Measurements from ENCODE around the gene RPAP3.
"Not testable (repeated sequence)": the region's sequence is repeated elsewhere in the genome, so short reads cannot be mapped to it uniquely, and the experiment has no call there.

The RPAP3 gene

GRCh38 chr12:47686645-47687240 is 19.1 kb downstream of the RPAP3 start:
- DNase-seq (ENCODE audit: extremely low read depth in 1 of 2, low read depth in 1 of 2) = no peak

- no peak for DNase-seq (ENCODE audit: extremely low read depth in 1 of 2, low read depth in 1 of 2)
Measured at GRCh38 chr12:47679785-47680184, 26.0 kb downstream of the RPAP3 start.

- DNase-seq (ENCODE audit: extremely low read depth in 1 of 2, low read depth in 1 of 2) = no peak
Measured at GRCh38 chr12:47672068-47672467, 33.8 kb downstream of the RPAP3 start.

- not testable (repeated sequence) for DNase-seq (ENCODE audit: extremely low read depth in 1 of 2, low read depth in 1 of 2)
Measured at GRCh38 chr12:47667935-47668334, 37.9 kb downstream of the RPAP3 start.

GRCh38 chr12:47652521-47653234 is 53.2 kb downstream of the RPAP3 start:
- DNase-seq (ENCODE audit: extremely low read depth in 1 of 2, low read depth in 1 of 2) = no peak

- no peak for DNase-seq (ENCODE audit: extremely low read depth in 1 of 2, low read depth in 1 of 2)
Measured at GRCh38 chr12:47651368-47652254, 54.2 kb downstream of the RPAP3 start.

- no peak for DNase-seq (ENCODE audit: extremely low read depth in 1 of 2, low read depth in 1 of 2)
Measured at GRCh38 chr12:47650469-47650868, 55.4 kb downstream of the RPAP3 start.

GRCh38 chr12:47649381-47649780 is 56.4 kb downstream of the RPAP3 start:
- no peak for DNase-seq (ENCODE audit: extremely low read depth in 1 of 2, low read depth in 1 of 2)

GRCh38 chr12:47648056-47648579 is 57.7 kb downstream of the RPAP3 start:
- no peak for DNase-seq (ENCODE audit: extremely low read depth in 1 of 2, low read depth in 1 of 2)

GRCh38 chr12:47642310-47642709 is 63.5 kb downstream of the RPAP3 start:
- not testable (repeated sequence) for DNase-seq (ENCODE audit: extremely low read depth in 1 of 2, low read depth in 1 of 2)

GRCh38 chr12:47636908-47637780 is 68.7 kb downstream of the RPAP3 start:
- peak in 1 of 2 donors; percentile 27 for DNase-seq (ENCODE audit: extremely low read depth in 1 of 2, low read depth in 1 of 2)

GRCh38 chr12:47635770-47636169 is 70.1 kb downstream of the RPAP3 start:
- DNase-seq (ENCODE audit: extremely low read depth in 1 of 2, low read depth in 1 of 2) = not testable (repeated sequence)

- DNase-seq (ENCODE audit: extremely low read depth in 1 of 2, low read depth in 1 of 2) = no peak
Measured at GRCh38 chr12:47634127-47634526, 71.7 kb downstream of the RPAP3 start.

- no peak for DNase-seq (ENCODE audit: extremely low read depth in 1 of 2, low read depth in 1 of 2)
Measured at GRCh38 chr12:47621960-47622359, 83.9 kb downstream of the RPAP3 start.

GRCh38 chr12:47617476-47617875 is 88.4 kb downstream of the RPAP3 start:
- DNase-seq (ENCODE audit: extremely low read depth in 1 of 2, low read depth in 1 of 2) = no peak

GRCh38 chr12:47616440-47616839 is 89.4 kb downstream of the RPAP3 start:
- DNase-seq (ENCODE audit: extremely low read depth in 1 of 2, low read depth in 1 of 2) = no peak

- DNase-seq (ENCODE audit: extremely low read depth in 1 of 2, low read depth in 1 of 2) = no peak
Measured at GRCh38 chr12:47615711-47616110, 90.1 kb downstream of the RPAP3 start.

GRCh38 chr12:47614521-47614920 is 91.3 kb downstream of the RPAP3 start:
- no peak for DNase-seq (ENCODE audit: extremely low read depth in 1 of 2, low read depth in 1 of 2)

- no peak for DNase-seq (ENCODE audit: extremely low read depth in 1 of 2, low read depth in 1 of 2)
Measured at GRCh38 chr12:47612953-47613352, 92.9 kb downstream of the RPAP3 start.

GRCh38 chr12:47611906-47612305 is 93.9 kb downstream of the RPAP3 start:
- no peak for DNase-seq (ENCODE audit: extremely low read depth in 1 of 2, low read depth in 1 of 2)

Measured in activated CD8-positive, alpha-beta memory T cell treated with anti-CD3 and anti-CD28 coated beads for 1 hour (primary cell).